Colonic mucosa (tissue), 4 donors: ENCODE results near the gene FAM13A. TPM values are rescaled to one million over a fixed set of nuclear protein-coding genes. Genes with fewer than 3 reads are reported as not detected.
A peak's percentile ranks its signal among the peaks of the same experiment; 100 is the strongest.
"Not testable (repeated sequence)": the region's sequence is repeated elsewhere in the genome, so short reads cannot be mapped to it uniquely, and the experiment has no call there.

Experiments
- DNase-seq: peaks from one replicate; pipeline ENCODE4 v3.0.0-alpha.2; 2020
- H3K27ac ChIP-seq: fragments of 200-600 bp; one replicate; pipeline ENCODE4 v1.8.0; 2021
- H3K27me3 ChIP-seq: fragments of 200-600 bp; one replicate; pipeline ENCODE4 v1.8.0; 2021
- H3K36me3 ChIP-seq: fragments of 200-600 bp; one replicate; pipeline ENCODE4 v1.8.0; 2021
- H3K4me1 ChIP-seq: fragments of 200-600 bp; one replicate; pipeline ENCODE4 v1.8.0; 2021; ENCODE audit warnings: mild to moderate bottlenecking
- H3K4me3 ChIP-seq: fragments of 200-600 bp; one replicate; pipeline ENCODE4 v1.8.0; 2021
- H3K9ac ChIP-seq, 2 donors: one replicate each; pipeline ENCODE4 v1.7.0; 2013; ENCODE audit warnings: control low read depth in 2 of 2, low read depth in 2 of 2, low read length in 2 of 2
- H3K9me3 ChIP-seq: fragments of 200-600 bp; one replicate; pipeline ENCODE4 v1.8.0; 2021
- CTCF ChIP-seq: fragments of 200-600 bp; IDR thresholded peaks from one replicate; pipeline ENCODE4 v1.8.0; 2022; ENCODE audit warnings: antibody characterized with exemption, mild to moderate bottlenecking
- intact Hi-C: fragments of 100-400 bp; cut with DNase I; formaldehyde crosslinking; loops from one replicate; pipeline ENCODE4 v1.14.1; 2022
- total RNA-seq, 2 donors: library from RNA; stranded (reverse); fragmentation: NEBNext Ultra II Directional in 1 of 2; extraction: Animal tissue kit (Norgen Biotek cat#: 25700) in 1 of 2; gene quantifications; one replicate each; pipeline ENCODE4 v1.2.1, GENCODE V29; 2021
- donor health status: healthy.
- donor health status: DM: no; HTN: no; CAD: no.
- donor health status: DM: no; HTN: no; CAD: no.

Gene FAM13A
- total RNA-seq, 2 donors from 2014 or later, result 34.0 to 248 TPM

GRCh38 chr4:89006307-89006706 is 50.7 kb downstream of the FAM13A start:
- Histone ChIP-seq H3K9ac (no peak overlapping the region), H3K4me1 (no peaks in the 10 kb centered on the region), H3K27me3 (no peaks in the 10 kb centered on the region), H3K27ac (no peak overlapping the region), H3K9me3 (no peaks in the 10 kb centered on the region), H3K36me3 (no peaks in the 10 kb centered on the region), H3K4me3 (no peak overlapping the region)
- intact Hi-C loops, result no loop called here
- DNase-seq, result no peak
- TF ChIP-seq CTCF, result no peak

- intact Hi-C loops, H3K36me3 ChIP-seq, H3K4me1 ChIP-seq, H3K27me3 ChIP-seq, H3K9ac ChIP-seq, H3K4me3 ChIP-seq, DNase-seq, H3K9me3 ChIP-seq, H3K27ac ChIP-seq: not testable (repeated sequence)
Observed at GRCh38 chr4:89005066-89005465, 51.9 kb downstream of the FAM13A start.

GRCh38 chr4:89001647-89002445 is 55.1 kb downstream of the FAM13A start:
- Histone ChIP-seq H3K27me3 (no peaks in the 10 kb centered on the region), H3K4me1 (no peaks in the 10 kb centered on the region), H3K9me3 (no peaks in the 10 kb centered on the region), H3K36me3 (no peaks in the 10 kb centered on the region), H3K4me3 (no peak overlapping the region), H3K9ac (no peak overlapping the region), H3K27ac (peak overlapping the region; percentile 35)
- intact Hi-C loops, result no loop called here
- TF ChIP-seq CTCF, result no peak
- no peak for DNase-seq

- H3K9ac ChIP-seq, result no peak overlapping the region
- H3K36me3 ChIP-seq, result no peaks in the 10 kb centered on the region
- peak; percentile 45 for DNase-seq
- peak overlapping the region; percentile 35 for H3K27ac ChIP-seq
- no peak overlapping the region for H3K4me3 ChIP-seq
- no peaks in the 10 kb centered on the region for H3K4me1 ChIP-seq
- H3K9me3 ChIP-seq, result no peaks in the 10 kb centered on the region
- no peak for TF ChIP-seq CTCF
- intact Hi-C loops, result no loop called here
- H3K27me3 ChIP-seq, result no peaks in the 10 kb centered on the region
Observed at GRCh38 chr4:89000844-89001360, 56.1 kb downstream of the FAM13A start.

- no peaks in the 10 kb centered on the region for H3K9me3 ChIP-seq
- no peaks in the 10 kb centered on the region for H3K36me3 ChIP-seq
- no peak for DNase-seq
- no peaks in the 10 kb centered on the region for H3K27me3 ChIP-seq
- no peak overlapping the region for H3K4me3 ChIP-seq
- no peak overlapping the region for H3K9ac ChIP-seq
- TF ChIP-seq CTCF, result no peak
- no peaks in the 10 kb centered on the region for H3K4me1 ChIP-seq
- no peak overlapping the region for H3K27ac ChIP-seq
- intact Hi-C loops, result no loop called here
Observed at GRCh38 chr4:89000382-89000781, 56.6 kb downstream of the FAM13A start.

GRCh38 chr4:88999392-88999930 is 57.5 kb downstream of the FAM13A start:
- Histone ChIP-seq H3K9me3 (no peaks in the 10 kb centered on the region), H3K4me3 (no peak overlapping the region), H3K27me3 (no peaks in the 10 kb centered on the region), H3K4me1 (no peaks in the 10 kb centered on the region), H3K36me3 (no peaks in the 10 kb centered on the region), H3K27ac (no peak overlapping the region), H3K9ac (no peak overlapping the region)
- DNase-seq, result no peak
- no peak for TF ChIP-seq CTCF
- intact Hi-C loops, result no loop called here
